ENCODE data around the gene IL6ST. TPM values are rescaled to one million over a fixed set of nuclear protein-coding genes. Genes with fewer than 3 reads are reported as not detected.

IL6ST gene
- total RNA-seq, 3 donors from 2014 or later: 573 to 722 (median 615) TPM

DNA sequence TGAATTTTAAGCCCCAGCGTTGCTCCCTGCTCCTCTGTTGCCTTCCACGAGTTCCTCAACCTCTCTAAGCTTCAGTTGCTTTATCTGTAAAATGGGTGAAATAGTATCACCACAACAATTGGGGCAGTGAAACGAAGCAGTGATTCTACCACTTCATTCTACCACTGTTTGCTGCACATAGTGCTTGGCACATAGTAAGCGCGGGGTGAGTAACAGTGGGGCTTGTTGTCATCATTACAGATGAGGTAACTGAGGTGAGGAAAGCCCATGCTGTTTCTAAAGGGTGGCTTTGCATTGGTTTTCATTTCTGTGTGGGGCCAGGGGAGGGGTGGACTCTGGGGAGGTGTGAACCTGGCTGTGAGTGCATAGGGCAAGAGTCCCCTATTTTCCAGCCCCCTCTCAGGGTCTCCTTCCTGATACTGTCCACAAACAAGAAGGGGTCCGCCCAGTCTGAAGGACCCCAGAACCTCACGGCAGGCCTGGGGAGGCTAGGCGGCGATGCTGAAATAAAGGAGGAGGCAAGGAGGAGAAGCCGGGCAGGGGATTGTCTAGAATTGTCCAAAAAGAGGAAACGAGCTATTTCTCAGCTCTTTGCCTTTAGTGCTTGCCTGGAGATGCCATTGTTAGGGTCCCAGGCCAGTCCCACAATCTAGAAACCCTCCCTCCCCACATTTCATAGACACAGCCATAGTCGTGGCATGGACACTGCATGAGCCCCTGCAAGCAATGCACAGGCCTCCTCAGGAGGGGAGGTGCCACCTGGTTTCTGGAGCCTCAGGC, 65.6 kb downstream of the IL6ST start:
- Histone ChIP-seq H3K36me3 (no peaks in the 10 kb centered on the region), H3K9me3 (no peaks in the 10 kb centered on the region), H3K4me1 (no peaks in the 10 kb centered on the region), H3K27me3 (no peaks in the 10 kb centered on the region), H3K4me3 (no peak overlapping the region), H3K27ac (no peak overlapping the region)
- intact Hi-C loops (cut with DNase I; ENCODE audit: low total_unique reads): no loop called here
- no peak for DNase-seq (ENCODE audit: low spot score in 2 of 2)
- TF ChIP-seq POLR2A (IDR thresholded peaks at IDR 0.05) (no peak), POLR2AphosphoS5 (IDR thresholded peaks at IDR 0.05) (no peak), CTCF (IDR thresholded peaks at IDR 0.05) (no peak)

GRCh38 chr5:55927861-55928655, 66.7 kb downstream of the IL6ST start:
- H3K4me1 ChIP-seq: no peaks in the 10 kb centered on the region
- H3K9me3 ChIP-seq: no peaks in the 10 kb centered on the region
- H3K4me3 ChIP-seq: no peak overlapping the region
- no peak for DNase-seq (ENCODE audit: low spot score in 2 of 2)
- no peaks in the 10 kb centered on the region for H3K27me3 ChIP-seq
- intact Hi-C loops (cut with DNase I; ENCODE audit: low total_unique reads): no loop called here
- H3K27ac ChIP-seq: no peak overlapping the region
- no peaks in the 10 kb centered on the region for H3K36me3 ChIP-seq
- TF ChIP-seq POLR2A (IDR thresholded peaks at IDR 0.05): no peak
- no peak for TF ChIP-seq CTCF (IDR thresholded peaks at IDR 0.05)
- no peak for TF ChIP-seq POLR2AphosphoS5 (IDR thresholded peaks at IDR 0.05)

DNA sequence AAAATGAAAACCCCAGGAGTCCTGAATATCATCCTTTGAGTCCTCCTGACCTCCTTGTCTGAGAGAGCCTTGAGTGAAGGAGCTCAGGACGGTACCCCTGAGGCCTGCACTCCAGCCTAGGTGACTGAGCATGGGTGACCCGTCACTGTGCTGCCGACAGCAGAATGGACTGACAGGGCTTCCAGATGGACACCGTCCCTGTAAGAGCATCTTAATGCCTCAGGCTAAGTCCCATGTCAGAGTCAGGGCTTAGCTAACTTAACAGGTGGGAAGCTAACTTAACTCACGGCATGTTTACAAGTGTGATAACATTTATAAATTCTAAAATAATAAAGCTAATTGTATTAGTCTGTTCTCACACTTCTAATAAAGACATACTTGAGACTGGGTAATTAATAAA, 68.3 kb downstream of the IL6ST start:
- intact Hi-C loops (cut with DNase I; ENCODE audit: low total_unique reads): no loop called here
- TF ChIP-seq CTCF (IDR thresholded peaks at IDR 0.05) (no peak), POLR2A (IDR thresholded peaks at IDR 0.05) (no peak), POLR2AphosphoS5 (IDR thresholded peaks at IDR 0.05) (no peak)

GRCh38 chr5:55925712-55926111, 69.1 kb downstream of the IL6ST start:
- no peak overlapping the region for H3K4me3 ChIP-seq
- DNase-seq (ENCODE audit: low spot score in 2 of 2): no peak
- H3K9me3 ChIP-seq: no peaks in the 10 kb centered on the region
- no peaks in the 10 kb centered on the region for H3K4me1 ChIP-seq
- no peaks in the 10 kb centered on the region for H3K36me3 ChIP-seq
- intact Hi-C loops (cut with DNase I; ENCODE audit: low total_unique reads): no loop called here
- no peak for TF ChIP-seq POLR2A (IDR thresholded peaks at IDR 0.05)
- no peak for TF ChIP-seq POLR2AphosphoS5 (IDR thresholded peaks at IDR 0.05)
- no peak for TF ChIP-seq CTCF (IDR thresholded peaks at IDR 0.05)
- H3K27ac ChIP-seq: no peak overlapping the region
- H3K27me3 ChIP-seq: no peaks in the 10 kb centered on the region

More for the DNA sequence above, 68.3 kb downstream of the IL6ST start:
- Histone ChIP-seq H3K9me3 (no peaks in the 10 kb centered on the region), H3K27me3 (no peaks in the 10 kb centered on the region), H3K4me3 (no peak overlapping the region), H3K36me3 (no peaks in the 10 kb centered on the region), H3K27ac (no peak overlapping the region), H3K4me1 (no peaks in the 10 kb centered on the region)
- DNase-seq (ENCODE audit: low spot score in 2 of 2): no peak

DNA sequence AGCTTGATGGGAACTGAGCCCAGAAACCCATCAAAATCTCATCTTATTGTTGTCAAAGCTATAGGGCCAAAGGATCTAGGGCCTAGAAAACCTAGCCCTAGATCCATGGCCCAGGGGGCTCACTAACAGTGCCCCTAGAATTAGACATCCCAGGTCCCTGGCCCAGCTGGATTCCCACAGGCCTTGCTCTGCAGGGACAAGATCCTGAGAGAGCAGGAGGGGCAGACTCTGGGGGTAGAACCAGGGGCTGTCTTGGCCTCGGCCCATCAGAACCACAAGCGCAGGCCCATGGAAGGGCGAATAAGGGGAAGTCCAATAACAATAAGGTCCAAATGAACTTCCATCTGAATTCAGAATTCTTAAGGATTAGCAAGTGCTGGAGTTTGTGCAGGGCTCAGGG, 69.6 kb downstream of the IL6ST start:
- intact Hi-C loops (cut with DNase I; ENCODE audit: low total_unique reads): no loop called here
- DNase-seq (ENCODE audit: low spot score in 2 of 2): no peak

More for the DNA sequence above, 69.6 kb downstream of the IL6ST start:
- Histone ChIP-seq H3K27ac (no peak overlapping the region), H3K9me3 (no peaks in the 10 kb centered on the region), H3K27me3 (no peaks in the 10 kb centered on the region), H3K36me3 (no peaks in the 10 kb centered on the region), H3K4me3 (no peak overlapping the region), H3K4me1 (no peaks in the 10 kb centered on the region)
- TF ChIP-seq CTCF (IDR thresholded peaks at IDR 0.05): no peak
- no peak for TF ChIP-seq POLR2A (IDR thresholded peaks at IDR 0.05)
- no peak for TF ChIP-seq POLR2AphosphoS5 (IDR thresholded peaks at IDR 0.05)

Data from breast epithelium (tissue), 4 donors.